GM21381 (cell line): Measurements from ENCODE around the gene SLC41A3.
"Not testable (repeated sequence)": the region's sequence is repeated elsewhere in the genome, so short reads cannot be mapped to it uniquely, and the experiment has no call there.

Experiments used
- ATAC-seq: cut with Tn5 transposase; IDR thresholded peaks from one replicate; pipeline ENCODE4 v1.9.1; 2021; ENCODE audit warnings: mild to moderate bottlenecking, moderate library complexity; ENCODE audit not compliant: unreplicated experiment

Gene SLC41A3

GRCh38 chr3:126056681-126057500, 27.0 kb downstream of the SLC41A3 start:
- no peak for ATAC-seq

- no peak for ATAC-seq
Measured at GRCh38 chr3:126056088-126056487, 27.8 kb downstream of the SLC41A3 start.

GRCh38 chr3:126054870-126055269, 29.1 kb downstream of the SLC41A3 start:
- ATAC-seq: no peak

GRCh38 chr3:126053949-126054569, 29.9 kb downstream of the SLC41A3 start:
- ATAC-seq: no peak

GRCh38 chr3:126053513-126053912, 30.4 kb downstream of the SLC41A3 start:
- ATAC-seq: no peak

GRCh38 chr3:126052196-126053058, 31.5 kb downstream of the SLC41A3 start:
- ATAC-seq: no peak

GRCh38 chr3:126051741-126052140, 32.2 kb downstream of the SLC41A3 start:
- ATAC-seq: no peak

- ATAC-seq: no peak
Measured at GRCh38 chr3:126051234-126051633, 32.7 kb downstream of the SLC41A3 start.

- ATAC-seq: no peak
Measured at GRCh38 chr3:126050626-126051025, 33.3 kb downstream of the SLC41A3 start.

- no peak for ATAC-seq
Measured at GRCh38 chr3:126050050-126050392, 33.9 kb downstream of the SLC41A3 start.

GRCh38 chr3:126049289-126050049, 34.5 kb downstream of the SLC41A3 start:
- no peak for ATAC-seq

- ATAC-seq: no peak
Measured at GRCh38 chr3:126040386-126040785, 43.5 kb downstream of the SLC41A3 start.

GRCh38 chr3:126039870-126040269, 44.1 kb downstream of the SLC41A3 start:
- ATAC-seq: no peak

GRCh38 chr3:126038791-126039190, 45.1 kb downstream of the SLC41A3 start:
- ATAC-seq: not testable (repeated sequence)

GRCh38 chr3:126036056-126036549, 47.8 kb downstream of the SLC41A3 start:
- no peak for ATAC-seq

- no peak for ATAC-seq
Measured at GRCh38 chr3:126035362-126036050, 48.4 kb downstream of the SLC41A3 start.

- ATAC-seq: no peak
Measured at GRCh38 chr3:126034481-126035361, 49.2 kb downstream of the SLC41A3 start.

- ATAC-seq: no peak
Measured at GRCh38 chr3:126033765-126034164, 50.2 kb downstream of the SLC41A3 start.
